Hippocampal formation (tissue), 2 donors: ENCODE measurements around the gene ICAM1.

ENCODE experiments used
- DNase-seq, 2 donors: peaks; one replicate each; lab custom pipeline; 2025; lab: John Stamatoyannopoulos, UW

The ICAM1 gene

DNA sequence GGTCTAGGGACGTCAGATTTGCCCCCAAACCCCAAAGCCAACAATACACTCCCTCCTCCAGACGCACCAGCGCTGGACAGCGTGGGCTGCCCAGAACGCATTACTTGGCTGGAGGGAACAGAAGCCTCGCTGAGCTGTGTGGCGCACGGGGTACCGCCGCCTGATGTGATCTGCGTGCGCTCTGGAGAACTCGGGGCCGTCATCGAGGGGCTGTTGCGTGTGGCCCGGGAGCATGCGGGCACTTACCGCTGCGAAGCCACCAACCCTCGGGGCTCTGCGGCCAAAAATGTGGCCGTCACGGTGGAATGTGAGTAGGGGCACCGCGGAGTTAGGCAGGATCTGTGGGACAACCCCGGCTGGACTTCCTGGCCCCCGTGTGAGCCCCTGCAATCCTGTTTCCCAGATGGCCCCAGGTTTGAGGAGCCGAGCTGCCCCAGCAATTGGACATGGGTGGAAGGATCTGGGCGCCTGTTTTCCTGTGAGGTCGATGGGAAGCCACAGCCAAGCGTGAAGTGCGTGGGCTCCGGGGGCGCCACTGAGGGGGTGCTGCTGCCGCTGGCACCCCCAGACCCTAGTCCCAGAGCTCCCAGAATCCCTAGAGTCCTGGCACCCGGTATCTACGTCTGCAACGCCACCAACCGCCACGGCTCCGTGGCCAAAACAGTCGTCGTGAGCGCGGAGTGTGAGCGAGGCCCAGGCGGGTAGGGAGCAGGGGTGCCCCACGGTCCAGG is 22.9 kb downstream of the ICAM1 start:
- no peak for DNase-seq

DNA sequence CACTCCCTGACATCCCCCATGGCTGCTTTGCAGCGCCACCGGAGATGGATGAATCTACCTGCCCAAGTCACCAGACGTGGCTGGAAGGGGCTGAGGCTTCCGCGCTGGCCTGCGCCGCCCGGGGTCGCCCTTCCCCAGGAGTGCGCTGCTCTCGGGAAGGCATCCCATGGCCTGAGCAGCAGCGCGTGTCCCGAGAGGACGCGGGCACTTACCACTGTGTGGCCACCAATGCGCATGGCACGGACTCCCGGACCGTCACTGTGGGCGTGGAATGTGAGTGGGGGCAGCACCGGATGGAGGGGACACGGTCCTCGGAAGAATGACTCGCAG is 23.4 kb downstream of the ICAM1 start:
- no peak for DNase-seq

DNA sequence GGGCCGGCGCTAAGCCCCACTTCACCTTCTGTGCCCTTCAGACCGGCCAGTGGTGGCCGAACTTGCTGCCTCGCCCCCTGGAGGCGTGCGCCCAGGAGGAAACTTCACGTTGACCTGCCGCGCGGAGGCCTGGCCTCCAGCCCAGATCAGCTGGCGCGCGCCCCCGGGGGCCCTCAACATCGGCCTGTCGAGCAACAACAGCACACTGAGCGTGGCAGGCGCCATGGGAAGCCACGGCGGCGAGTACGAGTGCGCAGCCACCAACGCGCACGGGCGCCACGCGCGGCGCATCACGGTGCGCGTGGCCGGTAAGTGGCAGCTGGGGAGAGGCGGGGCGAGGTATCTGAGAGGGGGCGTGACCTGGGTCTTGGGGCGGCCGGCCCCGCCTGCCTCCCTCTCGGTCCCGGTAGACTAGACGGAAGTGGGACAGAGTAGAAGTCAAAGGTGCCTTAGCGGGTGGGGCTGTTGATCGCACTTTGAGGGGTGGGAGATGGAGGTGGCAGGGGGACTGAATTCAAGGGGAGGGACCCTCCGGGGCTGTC is 24.5 kb downstream of the ICAM1 start:
- no peak for DNase-seq

DNA sequence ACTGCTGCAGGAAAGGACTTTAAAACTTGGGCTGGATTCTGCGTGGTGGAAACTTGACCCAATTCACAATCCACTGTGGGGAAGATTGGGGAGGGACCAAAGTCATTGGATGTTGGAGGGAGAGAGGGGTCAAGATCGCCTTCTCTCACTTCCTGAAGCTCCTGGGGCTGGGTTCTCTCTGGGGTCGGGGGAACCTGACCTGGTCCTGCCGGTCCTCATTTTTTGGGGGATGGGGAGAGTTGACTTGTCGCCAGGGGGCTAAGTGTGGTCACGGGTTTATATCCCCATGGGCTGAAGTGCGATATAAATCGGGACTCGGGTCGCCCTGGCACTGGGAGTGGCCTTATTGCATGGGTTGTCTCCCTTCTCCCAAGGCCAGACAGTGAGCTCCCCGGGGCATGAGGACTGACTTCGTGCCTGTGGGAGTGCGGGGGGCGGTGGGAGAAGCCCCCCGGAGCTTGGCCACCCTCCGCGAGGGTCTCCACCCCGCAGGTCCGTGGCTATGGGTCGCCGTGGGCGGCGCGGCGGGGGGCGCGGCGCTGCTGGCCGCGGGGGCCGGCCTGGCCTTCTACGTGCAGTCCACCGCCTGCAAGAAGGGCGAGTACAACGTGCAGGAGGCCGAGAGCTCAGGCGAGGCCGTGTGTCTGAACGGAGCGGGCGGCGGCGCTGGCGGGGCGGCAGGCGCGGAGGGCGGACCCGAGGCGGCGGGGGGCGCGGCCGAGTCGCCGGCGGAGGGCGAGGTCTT is 25.1 kb downstream of the ICAM1 start:
- no peak for DNase-seq

GRCh38 chr19:10299545-10300458 is 28.9 kb downstream of the ICAM1 start:
- DNase-seq, result no peak

- peak in 1 of 2 donors; percentile 35 for DNase-seq
These were observed 34.4 kb downstream of the ICAM1 start for GRCh38 chr19:10305139-10305806.

GRCh38 chr19:10306327-10306726 is 35.4 kb downstream of the ICAM1 start:
- DNase-seq, result no peak

DNA sequence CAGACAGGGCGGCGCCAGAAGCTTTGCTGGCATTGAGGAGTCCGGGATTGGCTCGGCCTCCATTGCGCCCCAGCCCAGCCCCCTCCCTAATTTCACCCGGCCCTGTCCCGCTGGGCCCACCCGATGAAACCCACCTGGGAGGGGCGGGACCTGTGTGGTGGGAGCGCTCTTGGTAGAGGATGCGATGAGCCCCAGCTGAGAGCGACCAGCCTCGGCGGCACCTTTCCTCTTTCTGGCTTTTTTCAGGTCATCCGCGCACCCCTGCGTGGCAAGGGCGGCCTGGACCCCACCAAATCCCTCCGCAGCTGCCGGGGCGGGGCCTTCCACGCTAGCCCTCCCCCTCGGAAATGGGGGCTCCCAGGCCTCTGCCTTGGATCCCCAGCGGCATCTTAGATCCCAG is 38.5 kb downstream of the ICAM1 start, which contains the start of gene ZGLP1:
Gene ZGLP1 (minus strand): TSS at position 393 of the 400 bp plus-strand sequence.
- no peak for DNase-seq

GRCh38 chr19:10315335-10316214 is 44.7 kb downstream of the ICAM1 start, which contains the start of gene FDX2:
TSS of gene FDX2 (minus strand) at chr19:10316015. CDS start at chr19:10315996, 19 bp downstream.
- peak; percentile 41 to 88 for DNase-seq

GRCh38 chr19:10316229-10317044 is 45.5 kb downstream of the ICAM1 start:
- no peak for DNase-seq

- no peak for DNase-seq
These were observed 46.3 kb downstream of the ICAM1 start for GRCh38 chr19:10317045-10317856.

GRCh38 chr19:10317857-10318462 is 47.0 kb downstream of the ICAM1 start:
- DNase-seq, result no peak

GRCh38 chr19:10318807-10319682 is 48.1 kb downstream of the ICAM1 start:
- no peak for DNase-seq

- DNase-seq, result no peak
These were observed 49.9 kb downstream of the ICAM1 start for GRCh38 chr19:10320602-10321416.

DNA sequence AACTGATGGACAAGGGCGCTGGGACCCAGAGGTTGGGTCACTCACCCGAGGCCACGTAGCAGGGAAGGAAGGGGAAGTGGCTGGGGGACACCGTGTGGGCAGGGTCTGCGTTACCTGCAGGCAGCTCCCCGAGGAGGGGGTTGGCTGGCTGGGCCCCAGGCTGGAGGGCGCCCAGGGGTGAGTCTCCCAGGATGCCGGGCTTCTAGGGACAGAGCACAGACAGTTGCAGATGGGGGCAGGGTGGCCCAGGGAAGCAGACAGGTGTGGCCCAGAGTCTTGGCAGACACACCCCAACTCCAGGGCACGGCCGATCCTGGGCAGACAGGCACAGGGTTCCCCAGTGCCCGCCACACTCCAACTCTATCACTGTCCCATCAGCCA is 50.5 kb downstream of the ICAM1 start:
- no peak for DNase-seq
